Activated naive CD8-positive, alpha-beta T cell treated with anti-CD3 and anti-CD28 coated beads, Interleukin-2, amount 50 U/mL, for 16 hours (primary cell): ENCODE measurements around the gene NRAP.

Experiments
- DNase-seq: peaks from one replicate; pipeline ENCODE4 v3.0.0-alpha.2; 2020; ENCODE audit warnings: low read depth, low spot score

NRAP gene

GRCh38 chr10:113643183-113643582, 20.7 kb downstream of the NRAP start:
- no peak for DNase-seq

- no peak for DNase-seq
Measured at GRCh38 chr10:113641702-113642101, 22.1 kb downstream of the NRAP start.

- DNase-seq = no peak
Measured at GRCh38 chr10:113639966-113640365, 23.9 kb downstream of the NRAP start.

GRCh38 chr10:113631684-113632367, 32.0 kb downstream of the NRAP start:
- no peak for DNase-seq

DNA sequence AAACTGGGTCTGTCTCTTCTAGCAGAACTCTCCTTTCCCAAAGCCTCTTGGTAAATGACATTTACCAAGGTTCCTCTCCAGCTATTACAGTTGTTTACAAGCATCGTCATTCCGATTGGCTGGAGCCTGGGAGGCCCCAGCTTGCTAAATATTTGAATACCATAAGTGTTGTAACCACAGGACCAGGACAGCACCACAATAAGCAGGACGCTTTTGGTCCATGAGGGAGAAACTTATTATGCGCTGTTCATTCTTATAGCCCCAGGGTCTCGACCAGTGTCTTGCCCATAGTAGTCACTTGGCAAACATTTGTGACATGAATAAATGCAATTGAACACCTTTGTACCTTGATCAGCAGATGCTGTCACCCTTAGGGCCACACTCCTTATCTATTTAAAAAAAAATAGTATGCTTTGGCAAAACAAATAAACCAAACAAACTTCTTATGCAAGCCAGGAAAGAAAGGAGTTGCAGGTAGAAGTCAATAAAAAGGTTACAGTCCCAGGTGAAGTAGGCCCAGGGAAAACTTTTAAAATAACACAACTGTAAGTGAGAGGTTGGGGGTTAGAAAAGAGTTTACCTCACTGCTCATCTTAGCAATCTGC, 32.8 kb downstream of the NRAP start:
- no peak for DNase-seq

DNA sequence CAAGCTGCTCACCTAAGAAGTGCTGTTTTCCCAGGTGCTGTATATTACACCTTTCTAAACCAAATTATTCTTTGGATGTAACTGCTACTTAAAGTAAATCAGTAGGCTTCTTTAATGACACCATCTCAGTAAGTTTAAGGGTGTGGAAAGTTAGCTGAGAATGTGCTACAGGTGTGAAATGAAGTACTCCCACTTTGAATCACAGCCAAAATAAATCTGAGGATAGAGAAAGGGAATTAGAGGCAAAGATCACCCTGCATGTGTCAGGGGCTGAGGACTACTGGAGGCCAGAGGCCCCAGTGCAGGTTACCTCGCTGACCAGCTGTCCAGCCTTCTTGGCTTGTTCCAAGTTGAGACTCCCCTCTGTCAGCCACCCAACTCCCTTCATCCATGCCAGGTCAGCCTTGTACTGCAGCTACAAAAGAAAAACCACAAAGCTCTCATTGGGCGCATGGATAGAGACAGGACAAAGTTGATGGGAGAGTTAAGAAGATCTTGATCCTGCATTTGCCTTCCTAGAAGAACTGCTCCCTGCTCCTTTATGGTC, 35.2 kb downstream of the NRAP start:
- no peak for DNase-seq

DNA sequence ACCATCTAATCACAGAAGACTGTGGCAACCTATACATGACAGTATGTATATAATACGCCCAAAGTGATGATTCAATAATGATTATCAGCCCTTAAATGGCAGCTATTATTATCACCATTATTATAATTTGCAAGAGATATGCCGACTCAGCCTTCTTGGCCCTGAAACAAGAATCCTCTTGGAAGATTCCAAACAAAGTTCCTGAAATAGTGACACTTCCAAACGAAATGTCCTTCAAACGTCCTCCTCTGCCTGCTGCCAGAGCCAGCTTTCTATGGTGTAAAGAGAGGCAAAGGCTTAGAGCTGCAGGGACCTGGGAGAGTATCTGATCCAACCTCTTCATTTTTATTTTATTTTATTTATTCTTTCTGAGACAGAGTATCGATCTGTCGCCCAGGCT, 36.0 kb downstream of the NRAP start:
- DNase-seq = no peak

- no peak for DNase-seq
Measured at GRCh38 chr10:113626809-113627355, 37.0 kb downstream of the NRAP start.

- no peak for DNase-seq
Measured at GRCh38 chr10:113625461-113626186, 38.2 kb downstream of the NRAP start.

DNA sequence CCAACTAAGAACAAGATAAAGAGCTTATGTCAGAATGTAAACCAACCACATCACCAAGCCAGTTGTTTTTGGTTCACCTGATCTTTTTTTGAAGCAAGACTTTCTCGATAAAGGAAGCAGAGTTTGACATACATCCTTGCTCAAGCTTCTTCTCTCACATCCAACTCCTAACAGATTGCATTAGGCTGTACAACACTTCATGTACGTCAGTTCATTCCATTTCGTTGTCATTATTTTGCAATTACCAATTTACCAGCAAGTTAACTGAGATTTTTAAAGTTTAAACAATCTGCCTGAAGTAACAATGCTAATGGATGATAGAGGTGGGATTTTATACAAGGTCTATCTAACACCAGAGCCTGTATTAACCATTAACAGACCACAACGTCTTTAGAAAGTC, 41.0 kb downstream of the NRAP start:
- no peak for DNase-seq

DNA sequence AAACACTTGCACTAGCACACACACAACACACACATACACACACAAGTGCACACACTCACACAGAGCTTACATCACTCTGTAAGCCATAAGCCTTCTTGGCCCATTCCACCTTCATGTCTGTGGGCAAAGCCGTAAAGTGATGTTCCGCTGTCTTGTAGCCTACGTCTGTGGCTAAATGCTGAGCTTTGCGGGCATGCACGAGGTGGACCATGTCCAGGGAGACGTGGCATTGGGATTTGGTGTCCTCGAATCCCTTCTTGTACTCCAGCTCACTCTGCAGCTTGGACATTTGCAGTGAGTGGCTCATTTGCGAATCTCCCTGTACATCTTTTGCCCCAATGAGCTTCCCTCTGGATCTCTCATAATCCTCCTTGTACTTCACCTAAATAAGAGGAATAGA, 42.0 kb downstream of the NRAP start:
- no peak for DNase-seq

DNA sequence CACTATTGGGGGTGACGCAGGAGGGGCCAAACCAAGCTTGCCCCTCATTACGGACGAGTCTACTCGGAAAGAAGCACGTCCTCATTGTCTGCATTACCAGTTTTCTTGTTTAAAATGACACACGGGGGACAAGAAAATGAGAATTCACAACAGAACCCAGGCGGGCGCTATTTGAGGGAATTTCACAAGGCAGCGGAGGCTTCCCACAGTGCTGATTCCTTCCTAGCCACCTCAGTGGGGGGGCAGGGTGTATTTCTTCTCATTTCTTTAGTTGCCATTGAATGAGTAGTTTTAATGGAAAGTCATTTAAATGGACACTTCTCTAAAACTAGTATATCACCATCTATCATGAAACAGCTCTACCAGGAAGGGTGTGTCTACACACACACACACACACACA, 42.9 kb downstream of the NRAP start:
- no peak for DNase-seq

DNA sequence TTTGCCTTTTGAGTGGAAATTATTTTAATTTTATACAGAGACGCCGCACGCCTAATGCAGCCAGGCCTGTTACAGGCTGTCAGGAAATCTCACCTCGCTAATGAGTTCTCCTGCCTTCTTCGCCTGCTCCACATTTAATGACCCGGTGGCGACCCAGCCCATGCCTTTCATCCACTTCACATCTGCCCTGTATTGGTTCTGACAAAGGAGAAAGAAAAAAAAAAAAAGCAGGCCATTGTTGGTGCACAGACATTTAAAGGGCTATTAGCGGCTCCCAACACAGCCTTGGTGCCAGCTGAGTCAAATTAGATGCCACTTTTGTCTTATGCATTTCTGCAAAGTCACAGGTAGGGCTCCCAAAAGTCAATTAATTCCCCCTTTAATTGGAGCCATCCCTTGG, 43.3 kb downstream of the NRAP start:
- no peak for DNase-seq

DNA sequence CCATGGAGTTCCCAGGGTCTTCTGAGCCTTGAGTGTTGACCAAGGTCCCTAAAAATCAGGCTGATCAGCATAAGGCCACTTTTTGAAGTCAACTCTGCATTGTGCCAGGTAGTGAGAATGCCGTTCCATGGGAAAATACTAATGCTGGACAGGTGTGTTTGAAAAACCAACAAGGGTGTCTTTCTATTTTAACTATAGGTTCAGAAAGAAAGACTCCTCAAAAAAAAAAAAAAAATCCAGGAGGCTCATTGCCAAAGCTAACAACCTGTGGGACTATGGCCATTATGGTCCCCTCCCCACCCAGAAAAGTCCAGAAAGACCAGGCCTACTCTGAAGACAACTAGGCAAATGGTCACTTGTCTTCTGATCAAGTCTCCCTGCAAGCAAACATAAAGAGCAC, 44.4 kb downstream of the NRAP start:
- no peak for DNase-seq

DNA sequence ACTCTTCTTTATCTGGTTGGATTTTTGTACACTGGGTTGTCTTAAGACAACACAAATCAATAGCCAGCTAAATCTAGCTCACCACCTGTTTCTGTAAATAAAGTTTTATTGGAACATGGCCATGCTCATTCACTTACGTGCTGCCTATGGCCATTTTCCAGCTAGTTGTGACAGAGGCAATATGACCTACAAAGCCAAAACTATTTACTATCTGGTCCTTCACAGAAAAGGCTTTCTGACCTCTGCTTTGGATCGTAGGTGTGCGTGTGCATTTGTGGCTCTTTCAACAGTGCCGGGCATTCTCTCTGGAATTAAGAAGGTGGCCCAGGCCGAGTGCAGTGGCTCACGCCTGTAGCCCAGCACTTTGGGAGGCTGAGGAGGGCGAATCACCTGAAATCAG, 45.5 kb downstream of the NRAP start:
- no peak for DNase-seq

DNA sequence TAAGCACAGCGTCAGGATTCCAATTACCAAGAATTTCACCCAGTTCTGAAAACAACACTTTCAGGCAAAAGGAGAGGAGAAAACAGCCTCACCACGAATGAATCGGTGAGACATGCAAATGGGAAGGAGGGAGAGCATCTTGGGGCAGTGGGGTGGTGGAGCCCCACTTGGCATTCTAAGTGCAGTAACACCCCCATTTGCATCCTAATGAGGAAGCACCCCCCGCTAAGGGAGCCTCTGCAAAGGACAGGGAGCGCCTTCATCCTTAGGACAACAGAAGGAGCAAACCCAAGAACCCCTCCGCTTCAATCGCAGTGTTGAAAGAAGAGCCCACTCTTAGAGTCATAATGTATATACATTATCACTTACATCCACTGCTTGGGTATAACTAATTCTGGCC, 46.8 kb downstream of the NRAP start:
- no peak for DNase-seq

DNA sequence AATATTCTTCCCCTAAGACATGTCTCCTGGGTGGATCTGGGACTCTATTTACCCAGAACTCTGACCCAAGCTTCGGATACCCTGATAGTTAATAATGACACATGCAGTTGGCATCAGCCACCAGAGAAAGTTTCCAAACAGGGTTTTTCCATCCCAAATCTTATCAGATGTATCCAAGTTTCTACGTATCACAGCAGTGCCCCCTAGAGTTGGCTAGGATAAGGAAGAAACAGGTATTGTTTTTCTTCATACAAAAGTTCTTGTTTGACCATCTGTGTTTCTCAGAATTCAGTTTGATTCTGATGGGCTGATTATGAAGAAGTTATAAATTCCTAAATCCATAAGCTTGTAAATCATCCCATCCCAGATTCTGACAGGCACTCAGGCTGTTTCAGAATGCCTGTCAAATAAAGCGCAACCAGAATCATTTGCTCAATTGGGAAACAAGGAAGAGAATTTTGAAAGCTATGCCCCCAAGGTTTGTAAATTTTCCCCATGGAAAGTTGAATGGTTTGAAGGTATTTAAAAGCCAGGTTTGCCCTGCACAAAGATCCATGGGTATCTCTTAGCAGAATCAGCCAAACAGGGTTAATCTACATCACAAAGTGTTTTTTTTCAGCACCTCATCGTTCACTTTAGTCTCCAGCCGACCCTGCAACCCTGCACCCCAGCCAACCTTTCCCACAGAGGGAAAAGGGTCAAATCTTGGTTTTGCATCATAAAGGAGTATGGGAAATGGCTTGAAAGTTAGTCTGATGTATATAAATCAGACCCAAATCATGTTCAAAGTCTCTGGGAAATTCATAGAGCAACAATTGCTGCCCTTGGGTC, 47.4 kb downstream of the NRAP start:
- no peak for DNase-seq

GRCh38 chr10:113613977-113614690, 49.7 kb downstream of the NRAP start:
- no peak for DNase-seq

GRCh38 chr10:113613427-113613826, 50.4 kb downstream of the NRAP start:
- DNase-seq = no peak

- no peak for DNase-seq
Measured at GRCh38 chr10:113612154-113612553, 51.7 kb downstream of the NRAP start.
